Measurements from ENCODE around the gene OSBP2.

- no peak for TF ChIP-seq CTCF (conservative IDR thresholded peaks at IDR 0.05; ENCODE audit: low read length)
- no peak for TF ChIP-seq EZH2phosphoT487 (IDR thresholded peaks at IDR 0.05; ENCODE audit: borderline replicate concordance)
Measured at GRCh38 chr22:30857791-30858190, 163.1 kb downstream of the OSBP2 start.

Measured in Loucy (cell line).